ENCODE measurements around the gene SOWAHA.

GRCh38 chr5:132840313-132840712 lies 27.2 kb downstream of the SOWAHA start:
- no peak for TF ChIP-seq CTCF (IDR thresholded peaks at IDR 0.05)
- TF ChIP-seq REST (IDR thresholded peaks at IDR 0.05; ENCODE audit: insufficient read depth in 1 of 2, low read depth in 2 of 2, low read length in 1 of 2), result no peak
- no peak for TF ChIP-seq POLR2AphosphoS5 (IDR thresholded peaks at IDR 0.05; ENCODE audit: low read depth, low read length)
- no peak for TF ChIP-seq SIN3A (IDR thresholded peaks at IDR 0.05; ENCODE audit: borderline replicate concordance, insufficient read depth, low read depth, low read length)

Data from Panc1 (cell line).